GM12878 (cell line): ENCODE data around the gene SNAP47. TPM values are rescaled to one million over a fixed set of nuclear protein-coding genes. Genes with fewer than 3 reads are reported as not detected.

ENCODE experiments used
- ATAC-seq: fragments of 200-7000 bp; cut with Tn5 transposase; 3 replicates; pipeline ENCODE4 v1.9.1; 2020; ENCODE audit warnings: mild to moderate bottlenecking, moderate library complexity
- BruUV-seq: library from RNA; stranded (reverse); fragments of 400-500 nt; replicated peaks from 2 replicates; lab custom pipeline; 2021; lab: Mats Ljungman, UMichigan
- CTCF ChIA-PET: fragments of 300-600 bp; sonication (Branson Sonifier 250); formaldehyde crosslinking; extraction: SDS; loops from one replicate; lab custom pipeline; 2021; ENCODE audit warnings: inconsistent platforms; lab: Yijun Ruan, JAX
- POLR2A ChIA-PET: fragments of 350-600 bp; formaldehyde crosslinking; extraction: SDS; loops from one replicate; lab custom pipeline; 2021; ENCODE audit warnings: inconsistent platforms; lab: Charles Lee
- RAD21 ChIA-PET: fragments of 300-600 bp; sonication (Branson Sonifier 250); formaldehyde crosslinking; loops from one replicate; lab custom pipeline; 2023; ENCODE audit warnings: antibody characterized with exemption; ENCODE audit not compliant: unreplicated experiment; lab: Charles Lee
- SMC1A ChIA-PET: fragments of 300-600 bp; sonication (Branson Sonifier 250); formaldehyde crosslinking; loops from one replicate; lab custom pipeline; 2023; ENCODE audit not compliant: unreplicated experiment, uncharacterized antibody; lab: Charles Lee
- DNase-seq: peaks from one replicate; pipeline ENCODE4 v3.0.0-alpha.2; 2011; ENCODE audit warnings: low read depth, low spot score
- FAIRE-seq: peaks from 3 replicates; lab custom pipeline; 2011; peaks lifted over from hg19 to GRCh38; lab: Jason Lieb, UNC
- H2AFZ ChIP-seq: 2 replicates; pipeline ENCODE4 v1.6.0; 2011; ENCODE audit warnings: low read depth, low read length, control low read depth; ENCODE audit not compliant: control insufficient read depth
- H3K27ac ChIP-seq: 2 replicates; pipeline ENCODE4 v1.5.1; 2011; ENCODE audit warnings: control low read depth; ENCODE audit not compliant: control insufficient read depth, insufficient read depth
- H3K27me3 ChIP-seq, 2 experiments: replicated peaks in 1 of 2; 2 replicates each; pipeline versions ENCODE4 v1.6.0 to v1.6.1; 2011; ENCODE audit warnings: low read length in 1 of 2; ENCODE audit not compliant: control insufficient read depth in 2 of 2, insufficient read depth in 2 of 2
- H3K36me3 ChIP-seq, 2 experiments: 2 replicates each; pipeline ENCODE4 v1.5.1; 2011; ENCODE audit warnings: low read length in 1 of 2; ENCODE audit not compliant: control insufficient read depth in 2 of 2, insufficient read depth in 2 of 2
- H3K4me1 ChIP-seq: 2 replicates; pipeline ENCODE4 v1.6.1; 2011; ENCODE audit warnings: mild to moderate bottlenecking, low read length, moderate library complexity, mixed read lengths; ENCODE audit not compliant: control insufficient read depth, insufficient read depth
- H3K4me2 ChIP-seq: 2 replicates; pipeline ENCODE4 v1.6.0; 2011; ENCODE audit warnings: control low read depth; ENCODE audit not compliant: control insufficient read depth, insufficient read depth
- H3K4me3 ChIP-seq: fragments of 200-600 bp; sonication (generic); 2 replicates; pipeline ENCODE4 v1.5.1; 2016
- H3K79me2 ChIP-seq: 2 replicates; pipeline ENCODE4 v1.6.0; 2011; ENCODE audit warnings: low read length; ENCODE audit not compliant: control insufficient read depth, insufficient read depth
- H3K9ac ChIP-seq: 2 replicates; pipeline ENCODE4 v1.8.0; 2011; ENCODE audit warnings: low read length, control low read depth, mixed read lengths; ENCODE audit not compliant: control insufficient read depth, insufficient read depth
- H3K9me3 ChIP-seq: replicated peaks from 3 replicates; pipeline ENCODE4 v1.5.1; 2011; ENCODE audit warnings: mild to moderate bottlenecking, low read length; ENCODE audit not compliant: control insufficient read depth, insufficient read depth
- H4K20me1 ChIP-seq: 2 replicates; pipeline ENCODE4 v1.6.0; 2011; ENCODE audit not compliant: control insufficient read depth, insufficient read depth
- BCL11A ChIP-seq: IDR thresholded peaks from 2 replicates; pipeline ENCODE4 v1.6.1; 2011; ENCODE audit warnings: low read depth, low read length
- JUND ChIP-seq: IDR thresholded peaks from 2 replicates; pipeline ENCODE4 v1.6.1; 2012; ENCODE audit warnings: low read depth, mild to moderate bottlenecking, low read length, improper control_type of control experiment, moderate library complexity
- POLR2AphosphoS2 ChIP-seq: IDR thresholded peaks from 2 replicates; pipeline ENCODE4 v1.6.1; 2011; ENCODE audit warnings: low read depth, mild to moderate bottlenecking, low read length, improper control_type of control experiment, moderate library complexity
- SRF ChIP-seq, 2 experiments: IDR thresholded peaks; 2 replicates each; pipeline ENCODE4 v1.6.1; 2011; ENCODE audit warnings: low read depth in 2 of 2, low read length in 2 of 2, mild to moderate bottlenecking in 1 of 2, moderate library complexity in 1 of 2
- ZNF217 ChIP-seq: fragments of 450-650 bp; IDR thresholded peaks from 2 replicates; pipeline ENCODE4 v1.6.1; 2017; ENCODE audit warnings: antibody characterized with exemption, mild to moderate bottlenecking
- WGBS: methylation state at CpG from one replicate; pipeline ENCODE4 v1.1.6; 2016; ENCODE audit warnings: low lambda C conversion rate; ENCODE audit not compliant: insufficient replicate concordance, insufficient coverage; ENCODE audit errors: missing lambda C conversion rate; 5-methylcytosine and 5-hydroxymethylcytosine counted together
- in situ Hi-C: fragments of 300-500 bp; cut with MboI; formaldehyde crosslinking; loops from 9 replicates; pipeline ENCODE4 v1.14.3; 2018; ENCODE audit warnings: mixed read lengths
- intact Hi-C: fragments of 100-400 bp; cut with micrococcal nuclease; formaldehyde crosslinking; loops from one replicate; pipeline ENCODE4 v1.14.2; 2022; ENCODE audit not compliant: unreplicated experiment
- polyA plus RNA-seq, 11 experiments: library from polyadenylated mRNA; depleted of rRNA in 4 of 11; unstranded in 6 of 11; stranded (reverse) in 5 of 11; fragments of >200 nt; fragmentation: Nextera tagmentation in 4 of 11; fragmentation: Illumina TruSeq in 1 of 11; extraction: Ambion mirVana in 4 of 11; extraction: Trizol in 1 of 11; gene quantifications; 1 replicate in 1 of 11; 2 replicates in 10 of 11; pipeline versions ENCODE4 v1.2.1 to v1.2.3, GENCODE V29; 2011 to 2016; ENCODE audit warnings: inconsistent platforms in 2 of 11, missing spikeins in 2 of 11, low read depth in 1 of 11
- total RNA-seq, 4 experiments: library from RNA; depleted of rRNA in 3 of 4; stranded (reverse); fragments of >200 nt in 3 of 4; fragmentation: Illumina TruSeq in 1 of 4; extraction: Trizol in 1 of 4; gene quantifications; 2 replicates each; pipeline versions ENCODE4 v1.2.1 to v1.2.3, GENCODE V29; 2013 to 2021
- TF ChIP-seq, protein P1 (sequence below): fragments of 450-650 bp; formaldehyde crosslinking; IDR thresholded peaks from 2 replicates; pipeline ENCODE4 v1.5.0; 2022; ENCODE audit warnings: mild to moderate bottlenecking, missing genetic modification characterization
- TF ChIP-seq, protein P2 (sequence below): fragments of 450-650 bp; formaldehyde crosslinking; IDR thresholded peaks from 2 replicates; pipeline ENCODE4 v1.4.0; 2022; ENCODE audit warnings: mild to moderate bottlenecking, moderate library complexity
- TF ChIP-seq, protein P3 (sequence below): IDR thresholded peaks from 2 replicates; pipeline ENCODE4 v1.6.1; 2011; ENCODE audit warnings: borderline replicate concordance, low read depth, mild to moderate bottlenecking, moderate library complexity, low read length; ENCODE audit not compliant: insufficient read depth, poor library complexity, severe bottlenecking
- TF ChIP-seq, protein P4 (sequence below): fragments of 450-650 bp; IDR thresholded peaks from 2 replicates; pipeline ENCODE4 v1.6.1; 2016; ENCODE audit warnings: mild to moderate bottlenecking

SNAP47 gene
- total and polyA plus RNA-seq, 10 of the 15 experiments (the other 5 are each of a cell fraction or from before 2014, with no cell fraction given), result 1.3 to 39.6 (median 25.2) TPM

DNA sequence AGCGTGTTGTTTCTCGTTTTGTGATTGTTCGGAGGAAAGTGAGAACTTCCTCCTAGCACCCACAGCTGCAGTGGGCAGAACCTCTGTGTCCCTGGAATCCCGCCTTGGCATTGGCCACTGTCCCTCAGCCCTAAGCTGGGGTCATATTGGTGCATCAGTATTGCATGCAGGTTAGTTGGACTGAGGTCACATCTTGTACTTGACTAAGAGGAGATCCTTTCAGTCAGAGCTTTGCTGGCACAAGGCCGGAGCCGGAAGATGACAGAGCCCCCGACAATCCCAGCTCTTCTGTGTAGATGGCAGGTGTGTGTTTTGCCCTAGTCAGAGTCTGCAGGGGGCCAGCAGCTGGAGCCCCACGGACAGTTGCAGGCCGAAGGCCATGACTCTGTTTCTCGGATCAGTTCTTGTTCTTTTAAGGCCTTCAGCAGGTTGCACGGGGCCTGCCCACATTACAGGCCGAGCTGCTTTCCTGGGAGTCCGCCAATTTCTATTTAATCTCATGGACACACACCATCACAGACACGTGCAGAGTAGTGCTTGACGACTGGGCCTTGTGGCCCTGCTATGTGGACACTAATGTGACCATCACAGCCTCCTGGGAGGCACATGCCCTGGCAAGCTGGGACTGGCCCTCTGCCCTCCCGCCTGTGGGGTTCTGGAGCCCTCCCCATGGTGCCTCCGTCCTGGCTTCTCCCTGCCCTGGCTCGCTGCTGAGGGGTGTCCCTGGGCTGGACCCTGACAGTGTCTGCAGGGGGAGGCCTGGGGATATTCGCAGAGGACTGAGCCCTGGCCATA, 14.9 kb downstream of the SNAP47 start (continued):
- TF ChIP-seq, protein P1, sequence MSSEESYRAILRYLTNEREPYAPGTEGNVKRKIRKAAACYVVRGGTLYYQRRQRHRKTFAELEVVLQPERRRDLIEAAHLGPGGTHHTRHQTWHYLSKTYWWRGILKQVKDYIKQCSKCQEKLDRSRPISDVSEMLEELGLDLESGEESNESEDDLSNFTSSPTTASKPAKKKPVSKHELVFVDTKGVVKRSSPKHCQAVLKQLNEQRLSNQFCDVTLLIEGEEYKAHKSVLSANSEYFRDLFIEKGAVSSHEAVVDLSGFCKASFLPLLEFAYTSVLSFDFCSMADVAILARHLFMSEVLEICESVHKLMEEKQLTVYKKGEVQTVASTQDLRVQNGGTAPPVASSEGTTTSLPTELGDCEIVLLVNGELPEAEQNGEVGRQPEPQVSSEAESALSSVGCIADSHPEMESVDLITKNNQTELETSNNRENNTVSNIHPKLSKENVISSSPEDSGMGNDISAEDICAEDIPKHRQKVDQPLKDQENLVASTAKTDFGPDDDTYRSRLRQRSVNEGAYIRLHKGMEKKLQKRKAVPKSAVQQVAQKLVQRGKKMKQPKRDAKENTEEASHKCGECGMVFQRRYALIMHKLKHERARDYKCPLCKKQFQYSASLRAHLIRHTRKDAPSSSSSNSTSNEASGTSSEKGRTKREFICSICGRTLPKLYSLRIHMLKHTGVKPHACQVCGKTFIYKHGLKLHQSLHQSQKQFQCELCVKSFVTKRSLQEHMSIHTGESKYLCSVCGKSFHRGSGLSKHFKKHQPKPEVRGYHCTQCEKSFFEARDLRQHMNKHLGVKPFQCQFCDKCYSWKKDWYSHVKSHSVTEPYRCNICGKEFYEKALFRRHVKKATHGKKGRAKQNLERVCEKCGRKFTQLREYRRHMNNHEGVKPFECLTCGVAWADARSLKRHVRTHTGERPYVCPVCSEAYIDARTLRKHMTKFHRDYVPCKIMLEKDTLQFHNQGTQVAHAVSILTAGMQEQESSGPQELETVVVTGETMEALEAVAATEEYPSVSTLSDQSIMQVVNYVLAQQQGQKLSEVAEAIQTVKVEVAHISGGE (CRISPR knock-in tag), result no peak
- no peak for TF ChIP-seq POLR2AphosphoS2

DNA sequence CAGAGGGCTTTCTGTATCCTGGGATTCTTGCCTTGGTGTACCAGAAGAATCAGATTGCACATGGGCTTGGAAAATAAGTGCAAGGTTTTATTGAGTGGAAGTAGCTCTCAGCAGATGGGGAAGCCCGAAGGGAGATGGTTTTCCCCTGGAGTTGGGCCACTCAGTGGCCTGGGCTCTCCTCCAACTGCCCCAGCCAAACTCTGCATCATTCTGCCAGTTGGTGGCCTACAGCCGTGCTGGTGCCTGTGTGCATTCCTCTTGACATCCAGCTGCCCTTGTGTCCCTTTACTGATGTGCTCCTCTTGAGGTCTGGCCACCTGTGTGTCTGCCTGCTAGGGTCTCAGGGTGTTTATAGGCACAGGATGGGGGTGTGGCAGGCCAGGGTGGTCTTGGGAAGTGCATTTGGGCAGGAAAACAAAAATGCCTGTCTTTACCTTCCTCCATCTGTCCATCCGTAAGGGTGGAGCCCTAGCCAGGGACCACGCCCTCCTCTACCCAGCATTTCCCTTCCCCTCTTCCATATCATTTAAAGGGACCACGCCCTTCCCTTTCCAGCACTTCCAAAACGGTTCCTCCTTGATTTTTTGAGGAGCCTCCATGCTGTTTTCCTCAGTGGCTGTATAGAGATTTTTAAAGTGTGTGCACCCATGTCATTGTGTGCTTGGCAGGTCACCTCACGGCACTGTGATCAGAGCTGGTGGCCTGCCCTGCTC, 18.9 kb downstream of the SNAP47 start:
- Histone ChIP-seq H3K9me3 (peaks cover 1% of the 10 kb centered on the region; the same call in 2 of the 3 replicates), H3K4me2 (no peak overlapping the region), H4K20me1 (no peaks in the 10 kb centered on the region), H3K36me3 (peaks cover 6 to 9% of the 10 kb centered on the region in 2 experiments), H3K4me1 (peaks cover 17% of the 10 kb centered on the region), H3K79me2 (no peaks in the 10 kb centered on the region; the same call in 1 of the 2 replicates), H3K27me3 (no peaks in the 10 kb centered on the region), H3K4me3 (no peak overlapping the region), H3K27ac (no peak overlapping the region), H3K9ac (no peak overlapping the region), H2AFZ (no peak overlapping the region)
- no peak; the same call in 2 of the 3 replicates for ATAC-seq
- intact Hi-C loops (no loop called here), in situ Hi-C loops (no loop called here)
- WGBS, result 74% methylated on average over 7 of the region's 7 CpGs
- BruUV-seq, result no TSS peak
- ChIA-PET CTCF (interaction anchor here (0.6 to 1.5 kb wide), 2 partner anchors 199 to 1120 kb away, joined by 3 read pairs; no protein-coding TSS in a partner anchor), SMC1A (no interaction called here), RAD21 (no interaction called here), POLR2A (no interaction called here)
- no peak for FAIRE-seq
- TF ChIP-seq, protein P2, sequence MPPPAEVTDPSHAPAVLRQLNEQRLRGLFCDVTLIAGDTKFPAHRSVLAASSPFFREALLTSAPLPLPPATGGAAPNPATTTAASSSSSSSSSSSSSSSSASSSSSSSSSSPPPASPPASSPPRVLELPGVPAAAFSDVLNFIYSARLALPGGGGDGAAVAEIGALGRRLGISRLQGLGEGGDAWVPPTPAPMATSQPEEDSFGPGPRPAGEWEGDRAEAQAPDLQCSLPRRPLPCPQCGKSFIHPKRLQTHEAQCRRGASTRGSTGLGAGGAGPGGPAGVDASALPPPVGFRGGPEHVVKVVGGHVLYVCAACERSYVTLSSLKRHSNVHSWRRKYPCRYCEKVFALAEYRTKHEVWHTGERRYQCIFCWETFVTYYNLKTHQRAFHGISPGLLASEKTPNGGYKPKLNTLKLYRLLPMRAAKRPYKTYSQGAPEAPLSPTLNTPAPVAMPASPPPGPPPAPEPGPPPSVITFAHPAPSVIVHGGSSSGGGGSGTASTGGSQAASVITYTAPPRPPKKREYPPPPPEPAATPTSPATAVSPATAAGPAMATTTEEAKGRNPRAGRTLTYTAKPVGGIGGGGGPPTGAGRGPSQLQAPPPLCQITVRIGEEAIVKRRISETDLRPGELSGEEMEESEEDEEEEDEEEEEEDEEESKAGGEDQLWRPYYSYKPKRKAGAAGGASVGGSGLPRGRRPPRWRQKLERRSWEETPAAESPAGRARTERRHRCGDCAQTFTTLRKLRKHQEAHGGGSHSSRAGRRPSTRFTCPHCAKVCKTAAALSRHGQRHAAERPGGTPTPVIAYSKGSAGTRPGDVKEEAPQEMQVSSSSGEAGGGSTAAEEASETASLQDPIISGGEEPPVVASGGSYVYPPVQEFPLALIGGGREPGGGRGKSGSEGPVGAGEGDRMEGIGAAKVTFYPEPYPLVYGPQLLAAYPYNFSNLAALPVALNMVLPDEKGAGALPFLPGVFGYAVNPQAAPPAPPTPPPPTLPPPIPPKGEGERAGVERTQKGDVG (CRISPR knock-in tag), result no peak
- TF ChIP-seq ZNF217 (no peak), JUND (no peak), BCL11A (no peak), SRF (IDR thresholded peaks at IDR 0.05; ENCODE audit: low read depth in 2 of 2, low read length in 2 of 2) (no peak)
- TF ChIP-seq, protein P3, sequence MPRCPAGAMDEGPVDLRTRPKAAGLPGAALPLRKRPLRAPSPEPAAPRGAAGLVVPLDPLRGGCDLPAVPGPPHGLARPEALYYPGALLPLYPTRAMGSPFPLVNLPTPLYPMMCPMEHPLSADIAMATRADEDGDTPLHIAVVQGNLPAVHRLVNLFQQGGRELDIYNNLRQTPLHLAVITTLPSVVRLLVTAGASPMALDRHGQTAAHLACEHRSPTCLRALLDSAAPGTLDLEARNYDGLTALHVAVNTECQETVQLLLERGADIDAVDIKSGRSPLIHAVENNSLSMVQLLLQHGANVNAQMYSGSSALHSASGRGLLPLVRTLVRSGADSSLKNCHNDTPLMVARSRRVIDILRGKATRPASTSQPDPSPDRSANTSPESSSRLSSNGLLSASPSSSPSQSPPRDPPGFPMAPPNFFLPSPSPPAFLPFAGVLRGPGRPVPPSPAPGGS, result no peak
- TF ChIP-seq, protein P4, sequence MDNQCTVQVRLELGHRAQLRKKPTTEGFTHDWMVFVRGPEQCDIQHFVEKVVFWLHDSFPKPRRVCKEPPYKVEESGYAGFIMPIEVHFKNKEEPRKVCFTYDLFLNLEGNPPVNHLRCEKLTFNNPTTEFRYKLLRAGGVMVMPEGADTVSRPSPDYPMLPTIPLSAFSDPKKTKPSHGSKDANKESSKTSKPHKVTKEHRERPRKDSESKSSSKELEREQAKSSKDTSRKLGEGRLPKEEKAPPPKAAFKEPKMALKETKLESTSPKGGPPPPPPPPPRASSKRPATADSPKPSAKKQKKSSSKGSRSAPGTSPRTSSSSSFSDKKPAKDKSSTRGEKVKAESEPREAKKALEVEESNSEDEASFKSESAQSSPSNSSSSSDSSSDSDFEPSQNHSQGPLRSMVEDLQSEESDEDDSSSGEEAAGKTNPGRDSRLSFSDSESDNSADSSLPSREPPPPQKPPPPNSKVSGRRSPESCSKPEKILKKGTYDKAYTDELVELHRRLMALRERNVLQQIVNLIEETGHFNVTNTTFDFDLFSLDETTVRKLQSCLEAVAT, result no peak
- no peak for DNase-seq
